OCI-LY7 (cell line): ENCODE results near the gene HAUS1. TPM values are rescaled to one million over a fixed set of nuclear protein-coding genes. Genes with fewer than 3 reads are reported as not detected.

Source experiments
- BruUV-seq: library from RNA; stranded (reverse); fragments of 400-500 nt; replicated peaks from 2 replicates; lab custom pipeline; 2021; lab: Mats Ljungman, UMichigan
- CTCF ChIA-PET: fragments of 300-600 bp; sonication (Branson Sonifier 250); formaldehyde crosslinking; loops from one replicate; lab custom pipeline; 2022; ENCODE audit warnings: antibody characterized with exemption; ENCODE audit not compliant: unreplicated experiment; lab: Charles Lee
- POLR2A ChIA-PET: fragments of 300-600 bp; sonication (Branson Sonifier 250); formaldehyde crosslinking; loops from one replicate; lab custom pipeline; 2022; ENCODE audit warnings: antibody characterized with exemption; lab: Charles Lee
- DNase-seq: peaks from one replicate; pipeline ENCODE4 v3.0.0-alpha.2; 2015; ENCODE audit warnings: low spot score
- H2AFZ ChIP-seq: fragments of 200-600 bp; sonication (generic), shearing (Covaris generic); 2 replicates; pipeline ENCODE4 v1.6.1; 2014; ENCODE audit warnings: mild to moderate bottlenecking, antibody characterized with exemption, low read length, moderate library complexity
- H3K27ac ChIP-seq: fragments of 200-600 bp; sonication (generic); 2 replicates; pipeline ENCODE4 v1.5.1; 2014; ENCODE audit warnings: mixed run types, low read depth, mild to moderate bottlenecking, moderate library complexity, low read length, inconsistent platforms; ENCODE audit not compliant: poor library complexity, severe bottlenecking
- H3K36me3 ChIP-seq: fragments of 200-600 bp; sonication (generic); 2 replicates; pipeline ENCODE4 v1.6.1; 2014; ENCODE audit warnings: mild to moderate bottlenecking, antibody characterized with exemption, low read length, moderate library complexity, mixed read lengths; ENCODE audit not compliant: insufficient read depth
- H3K4me1 ChIP-seq: fragments of 200-600 bp; sonication (generic); 2 replicates; pipeline ENCODE4 v1.5.1; 2014; ENCODE audit warnings: mild to moderate bottlenecking, low read length; ENCODE audit not compliant: insufficient read depth, poor library complexity, severe bottlenecking
- H3K4me2 ChIP-seq: fragments of 200-600 bp; sonication (generic); 2 replicates; pipeline ENCODE4 v1.6.1; 2014; ENCODE audit warnings: mild to moderate bottlenecking, low read length
- H3K4me3 ChIP-seq: fragments of 200-600 bp; sonication (generic); 2 replicates; pipeline ENCODE4 v1.5.1; 2014; ENCODE audit warnings: mild to moderate bottlenecking, low read depth, low read length; ENCODE audit not compliant: poor library complexity, severe bottlenecking
- H3K79me2 ChIP-seq: fragments of 200-600 bp; sonication (generic); 2 replicates; pipeline ENCODE4 v1.6.1; 2016; ENCODE audit warnings: low read depth, mild to moderate bottlenecking, low read length, moderate library complexity, mixed read lengths; ENCODE audit not compliant: insufficient read depth
- H3K9me2 ChIP-seq: fragments of 200-600 bp; sonication (generic); 2 replicates; pipeline ENCODE4 v1.6.1; 2016; ENCODE audit warnings: mild to moderate bottlenecking, low read length, mixed read lengths; ENCODE audit not compliant: insufficient read depth
- H3K9me3 ChIP-seq: fragments of 200-600 bp; sonication (generic); 2 replicates; pipeline ENCODE4 v1.6.1; 2014; ENCODE audit warnings: mild to moderate bottlenecking, mixed run types, low read length, mixed read lengths
- H4K20me1 ChIP-seq: fragments of 200-600 bp; sonication (generic); 2 replicates; pipeline ENCODE4 v1.6.1; 2014; ENCODE audit warnings: mild to moderate bottlenecking, antibody characterized with exemption, low read length, moderate library complexity, mixed read lengths; ENCODE audit not compliant: insufficient read depth
- EZH2phosphoT487 ChIP-seq: fragments of 200-600 bp; sonication (generic); IDR thresholded peaks from 2 replicates; pipeline ENCODE4 v1.6.1; 2018; ENCODE audit warnings: low read depth, borderline replicate concordance, mild to moderate bottlenecking, mixed run types, antibody characterized with exemption, low read length, moderate library complexity, mixed read lengths
- intact Hi-C: fragments of 100-400 bp; cut with micrococcal nuclease; formaldehyde crosslinking; loops from one replicate; pipeline ENCODE4 v1.10.0; 2022; ENCODE audit not compliant: unreplicated experiment
- total RNA-seq, 2 experiments: library from RNA; depleted of rRNA in 1 of 2; stranded (reverse); fragments of >200 nt in 1 of 2; shearing (Covaris generic) in 1 of 2; gene quantifications; 2 replicates each; pipeline ENCODE4 v1.2.3, GENCODE V29; 2014 to 2022
- TF ChIP-seq, protein P1 (sequence below): fragments of 200-600 bp; sonication (generic); conservative IDR thresholded peaks from 2 replicates; pipeline ENCODE4 v1.5.1; 2014; ENCODE audit warnings: mild to moderate bottlenecking, antibody characterized with exemption, low read length, moderate library complexity, mixed read lengths

The HAUS1 gene
- total RNA-seq, 2 experiments from 2014 or later = 24.8 to 38.4 TPM

- no peaks in the 10 kb centered on the region for H3K9me3 ChIP-seq
- CTCF ChIA-PET = no interaction called here
- BruUV-seq = no TSS peak
- H3K4me3 ChIP-seq = no peak overlapping the region
- intact Hi-C loops = no loop called here
- H3K27ac ChIP-seq = no peak overlapping the region
- H3K4me2 ChIP-seq = no peak overlapping the region
- TF ChIP-seq EZH2phosphoT487 = no peak
- TF ChIP-seq, protein P1, sequence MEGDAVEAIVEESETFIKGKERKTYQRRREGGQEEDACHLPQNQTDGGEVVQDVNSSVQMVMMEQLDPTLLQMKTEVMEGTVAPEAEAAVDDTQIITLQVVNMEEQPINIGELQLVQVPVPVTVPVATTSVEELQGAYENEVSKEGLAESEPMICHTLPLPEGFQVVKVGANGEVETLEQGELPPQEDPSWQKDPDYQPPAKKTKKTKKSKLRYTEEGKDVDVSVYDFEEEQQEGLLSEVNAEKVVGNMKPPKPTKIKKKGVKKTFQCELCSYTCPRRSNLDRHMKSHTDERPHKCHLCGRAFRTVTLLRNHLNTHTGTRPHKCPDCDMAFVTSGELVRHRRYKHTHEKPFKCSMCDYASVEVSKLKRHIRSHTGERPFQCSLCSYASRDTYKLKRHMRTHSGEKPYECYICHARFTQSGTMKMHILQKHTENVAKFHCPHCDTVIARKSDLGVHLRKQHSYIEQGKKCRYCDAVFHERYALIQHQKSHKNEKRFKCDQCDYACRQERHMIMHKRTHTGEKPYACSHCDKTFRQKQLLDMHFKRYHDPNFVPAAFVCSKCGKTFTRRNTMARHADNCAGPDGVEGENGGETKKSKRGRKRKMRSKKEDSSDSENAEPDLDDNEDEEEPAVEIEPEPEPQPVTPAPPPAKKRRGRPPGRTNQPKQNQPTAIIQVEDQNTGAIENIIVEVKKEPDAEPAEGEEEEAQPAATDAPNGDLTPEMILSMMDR = no peak
- peaks cover 16% of the 10 kb centered on the region for H3K4me1 ChIP-seq
- no peak for DNase-seq
- POLR2A ChIA-PET = interaction anchor here (1.8 kb wide), 1 partner anchor 77 kb away, joined by 4 read pairs; no protein-coding TSS in a partner anchor
- peaks cover 70% of the 10 kb centered on the region for H3K79me2 ChIP-seq
- H4K20me1 ChIP-seq = 0 out of 2 replicates have a peak, but pooled peaks cover 11% of the 10 kb centered on the region
- H2AFZ ChIP-seq = no peak overlapping the region
- H3K9me2 ChIP-seq = no peaks in the 10 kb centered on the region
- H3K36me3 ChIP-seq = peaks cover 59% of the 10 kb centered on the region
These were observed 8.7 kb upstream of the HAUS1 start for GRCh38 chr18:46095532-46095931.

DNA sequence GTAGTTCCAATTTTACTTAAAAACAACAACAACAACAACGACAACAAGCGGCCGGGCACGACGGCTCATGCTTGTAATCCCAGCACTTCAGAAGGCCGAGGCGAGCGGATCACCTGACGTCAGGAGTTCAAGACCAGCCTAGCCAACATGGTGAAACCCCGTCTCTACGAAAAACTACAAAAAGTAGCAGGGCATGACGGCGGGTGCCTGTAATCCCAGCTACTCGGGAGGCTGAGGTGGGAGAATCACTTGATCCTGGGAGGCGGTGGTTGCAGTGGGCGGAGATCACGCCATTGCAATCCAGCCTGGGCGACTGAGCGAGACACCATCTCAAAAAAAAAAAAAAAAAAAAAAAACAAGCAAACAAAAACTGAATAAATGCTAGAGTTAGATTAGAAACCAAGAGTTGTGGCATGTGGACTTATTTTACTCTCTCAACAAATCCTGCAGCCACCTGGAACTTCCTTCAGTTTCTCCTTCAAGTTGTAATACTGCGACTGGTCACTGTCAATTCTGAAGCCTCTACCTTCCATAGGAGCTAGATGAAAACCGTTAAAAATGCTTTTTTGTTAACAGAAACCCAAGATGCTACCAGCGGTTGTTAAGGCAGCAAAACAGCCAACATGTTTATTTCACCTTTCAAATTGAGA is 7.4 kb upstream of the HAUS1 start:
- H3K27ac ChIP-seq = peak overlapping the region; percentile 75
- peak overlapping the region; percentile 94 for H3K4me2 ChIP-seq
- ChIA-PET CTCF (no interaction called here), POLR2A (interaction anchor here (1.7 to 1.8 kb wide), 2 partner anchors 11 to 76 kb away, joined by 4 to 11 read pairs; no protein-coding TSS in a partner anchor)
- BruUV-seq = TSS peak; percentile 72
- H3K9me3 ChIP-seq = no peaks in the 10 kb centered on the region
- H2AFZ ChIP-seq = no peak overlapping the region
- peaks cover 16% of the 10 kb centered on the region for H3K4me1 ChIP-seq
- peaks cover 47% of the 10 kb centered on the region for H3K36me3 ChIP-seq
- peak; percentile 19 for DNase-seq
- peak overlapping the region; percentile 96 for H3K4me3 ChIP-seq
- no peaks in the 10 kb centered on the region for H3K9me2 ChIP-seq
- TF ChIP-seq EZH2phosphoT487 = no peak
- TF ChIP-seq, protein P1 = no peak
- H3K79me2 ChIP-seq = peaks cover 59% of the 10 kb centered on the region
- intact Hi-C loops = no loop called here
- H4K20me1 ChIP-seq = 0 out of 2 replicates have a peak, but pooled peaks cover 11% of the 10 kb centered on the region

GRCh38 chr18:46097431-46097800 is 6.8 kb upstream of the HAUS1 start:
- Histone ChIP-seq H3K79me2 (peaks cover 56% of the 10 kb centered on the region), H4K20me1 (0 out of 2 replicates have a peak, but pooled peaks cover 11% of the 10 kb centered on the region), H3K4me3 (peak overlapping the region; percentile 96), H3K27ac (peak overlapping the region; percentile 75), H3K9me3 (no peaks in the 10 kb centered on the region), H3K4me1 (peaks cover 16% of the 10 kb centered on the region), H3K36me3 (peaks cover 42% of the 10 kb centered on the region), H3K9me2 (no peaks in the 10 kb centered on the region), H2AFZ (peak overlapping the region; percentile 99; the same call in 1 of the 2 replicates), H3K4me2 (peak overlapping the region; percentile 94)
- TF ChIP-seq, protein P1 = no peak
- TF ChIP-seq EZH2phosphoT487 = no peak
- POLR2A ChIA-PET = interaction anchor here (1.7 to 1.8 kb wide), 2 partner anchors 10 to 75 kb away, joined by 4 to 11 read pairs; no protein-coding TSS in a partner anchor
- no TSS peak for BruUV-seq
- CTCF ChIA-PET = no interaction called here
- intact Hi-C loops = no loop called here
- DNase-seq = peak; percentile 11
